HG03342 (cell line): Measurements from ENCODE around the gene FMN1.

ENCODE experiments used
- ATAC-seq: cut with Tn5 transposase; IDR thresholded peaks from one replicate; pipeline ENCODE4 v1.9.1; 2021; ENCODE audit warnings: mild to moderate bottlenecking, moderate library complexity; ENCODE audit not compliant: unreplicated experiment

Gene FMN1

GRCh38 chr15:33155691-33156420, 38.7 kb downstream of the FMN1 start:
- ATAC-seq = no peak

DNA sequence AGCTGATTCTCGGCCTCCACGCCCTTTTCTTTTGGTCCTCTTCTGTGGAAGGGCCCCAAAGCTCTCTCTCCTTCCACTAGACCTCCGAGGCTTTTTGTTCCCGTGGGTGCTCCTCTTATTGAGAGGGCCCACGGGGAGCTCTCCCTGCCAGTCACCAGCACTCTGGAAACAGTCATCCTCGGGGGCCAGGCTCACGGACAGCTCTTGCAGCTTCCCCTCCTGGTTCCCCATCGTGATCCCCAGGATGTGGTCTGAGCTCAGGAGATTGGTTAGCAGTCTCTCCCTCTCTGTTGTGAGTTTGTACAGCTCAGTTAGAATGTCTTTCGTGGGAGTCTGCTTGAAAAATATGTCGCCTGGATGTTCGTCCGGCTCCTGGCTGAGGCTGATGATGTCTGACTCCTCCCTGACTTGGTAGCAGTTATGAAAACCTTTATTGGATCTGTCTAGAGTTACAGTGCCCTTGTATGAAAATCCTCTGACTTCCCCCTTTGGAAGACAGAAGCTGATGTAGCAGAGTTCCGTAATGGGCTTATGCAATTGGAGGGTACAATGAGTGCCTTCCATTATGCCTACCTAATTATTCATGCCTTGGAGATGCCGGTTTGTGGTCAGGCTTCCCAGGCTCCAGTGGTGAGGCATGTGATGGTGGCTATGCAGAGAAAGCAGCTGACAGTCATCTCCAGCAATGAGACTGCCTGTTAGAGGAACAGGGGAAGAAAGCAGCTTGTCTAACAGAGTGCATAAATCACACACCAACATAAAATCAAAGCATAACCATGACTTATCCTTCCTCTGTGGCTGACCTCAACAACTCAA, 40.0 kb downstream of the FMN1 start:
- ATAC-seq = no peak

DNA sequence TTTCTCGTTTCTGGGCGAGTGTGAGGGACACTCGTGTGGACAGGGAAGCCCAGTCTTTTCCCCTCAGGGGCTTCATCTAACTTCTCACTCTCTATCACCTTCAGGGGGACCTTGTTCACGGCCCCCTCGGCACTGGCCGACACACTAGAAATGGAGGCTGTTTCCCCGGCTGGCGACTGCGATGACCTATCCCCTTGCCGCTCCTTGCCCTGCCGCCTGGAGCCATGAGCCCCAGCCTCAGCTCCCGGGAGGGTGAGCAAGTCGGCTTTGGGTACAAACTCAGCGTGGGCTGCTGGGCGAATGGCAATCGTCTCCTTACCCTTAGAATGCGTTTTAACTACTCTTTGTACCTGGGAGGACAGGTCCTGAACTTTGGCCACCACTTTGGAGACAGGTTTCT, 41.0 kb downstream of the FMN1 start:
- no peak for ATAC-seq

DNA sequence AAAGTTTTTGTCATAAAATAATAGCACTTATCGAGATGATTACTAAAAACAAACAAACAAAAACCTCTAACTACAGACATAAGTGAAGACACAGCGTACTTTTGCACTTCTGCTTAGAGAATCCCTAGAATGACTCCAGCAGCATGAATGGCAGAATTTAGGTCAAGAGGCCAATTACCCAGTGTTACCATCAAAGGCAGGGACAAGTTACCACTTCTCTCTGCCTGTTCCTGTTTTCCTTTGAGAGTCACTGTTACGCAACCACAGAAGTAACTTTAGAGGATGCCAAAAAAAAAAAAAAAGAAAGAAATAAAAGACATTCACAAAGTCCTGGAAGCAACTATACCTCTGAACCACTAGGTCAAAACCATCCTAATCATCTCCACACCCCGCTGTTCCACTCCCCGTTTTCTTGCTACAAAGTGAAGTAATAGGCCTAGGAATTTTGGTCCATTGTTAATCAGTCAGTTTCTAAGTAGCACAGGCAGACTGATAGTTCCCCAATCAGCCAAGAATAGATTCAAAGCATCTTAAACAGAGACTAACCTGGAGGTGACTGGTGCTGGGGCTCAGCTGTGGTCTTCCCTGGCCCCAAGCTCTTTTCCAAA, 41.9 kb downstream of the FMN1 start:
- no peak for ATAC-seq

- ATAC-seq = no peak
Measured at GRCh38 chr15:33150971-33151370, 43.5 kb downstream of the FMN1 start.

DNA sequence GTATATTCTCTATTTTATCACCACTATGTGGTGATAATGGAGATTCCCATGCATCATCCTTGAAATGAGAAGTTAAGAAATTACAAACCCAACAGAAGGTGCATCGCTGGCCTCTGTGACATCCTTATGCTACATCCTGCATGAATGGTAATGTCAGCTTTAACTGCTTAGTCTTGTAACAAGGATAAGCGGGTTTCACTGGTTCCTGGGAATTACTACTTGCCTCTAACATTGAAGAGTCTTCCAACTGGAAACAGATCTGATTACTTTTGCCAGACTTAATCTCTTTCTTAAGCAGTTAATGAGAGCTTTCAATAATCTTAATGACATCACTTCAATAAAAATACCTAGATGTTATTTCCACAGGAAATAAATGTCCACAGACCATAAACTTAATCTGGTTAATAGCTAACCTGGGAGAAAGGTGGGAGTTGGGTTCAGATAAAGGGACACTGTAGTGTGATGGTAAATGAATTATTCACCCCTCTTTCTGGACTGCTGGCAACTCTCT, 44.0 kb downstream of the FMN1 start:
- no peak for ATAC-seq

GRCh38 chr15:33149919-33150318, 44.6 kb downstream of the FMN1 start:
- ATAC-seq = no peak

DNA sequence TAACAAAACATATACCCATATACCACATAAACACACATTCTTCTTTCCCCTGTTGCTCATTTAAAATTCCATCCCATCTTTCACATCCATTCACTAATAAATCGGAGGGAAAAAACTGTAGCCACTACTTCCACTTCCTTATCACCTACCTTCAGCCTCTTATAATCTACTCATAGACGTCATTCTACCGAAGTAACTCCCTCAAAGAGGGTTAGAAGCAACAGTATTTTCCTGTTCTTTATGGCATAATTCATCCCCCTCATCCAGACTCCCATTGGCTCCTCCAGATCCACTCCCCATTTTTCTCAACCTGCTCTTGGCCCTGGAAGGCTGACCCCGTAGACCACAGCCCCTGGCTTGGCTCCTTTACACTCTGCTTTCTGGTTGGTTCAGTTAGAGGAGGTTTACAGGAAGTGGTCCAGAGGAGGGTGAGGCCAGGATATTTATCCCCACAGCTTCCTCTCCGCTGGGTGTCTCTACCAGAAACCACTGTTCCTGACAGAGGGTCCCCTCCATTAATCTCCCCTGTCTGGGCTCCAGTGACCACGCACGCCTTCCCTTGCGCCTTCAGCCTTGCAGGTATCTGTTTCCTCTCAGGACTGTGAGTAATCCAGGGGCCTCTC, 46.3 kb downstream of the FMN1 start:
- ATAC-seq = no peak

DNA sequence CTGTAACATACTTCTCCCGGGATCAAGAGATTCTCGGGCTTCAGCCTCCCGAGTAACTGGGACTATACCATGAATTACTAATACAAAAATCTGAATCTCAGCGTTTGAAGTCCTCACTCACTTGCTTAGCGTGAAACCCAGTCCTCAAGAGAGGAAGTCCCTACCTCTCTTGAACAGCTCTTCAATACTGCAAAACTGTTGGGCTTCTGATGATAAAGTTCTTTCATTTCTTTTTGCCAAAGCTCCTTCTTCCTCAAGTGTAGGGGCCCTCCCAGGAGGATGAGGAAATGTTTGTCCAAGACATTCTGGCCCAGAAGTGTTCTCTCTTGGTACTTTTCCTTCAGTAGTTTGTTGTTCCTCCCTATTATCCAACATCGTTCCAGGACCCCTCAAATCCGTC, 48.5 kb downstream of the FMN1 start:
- ATAC-seq = no peak

DNA sequence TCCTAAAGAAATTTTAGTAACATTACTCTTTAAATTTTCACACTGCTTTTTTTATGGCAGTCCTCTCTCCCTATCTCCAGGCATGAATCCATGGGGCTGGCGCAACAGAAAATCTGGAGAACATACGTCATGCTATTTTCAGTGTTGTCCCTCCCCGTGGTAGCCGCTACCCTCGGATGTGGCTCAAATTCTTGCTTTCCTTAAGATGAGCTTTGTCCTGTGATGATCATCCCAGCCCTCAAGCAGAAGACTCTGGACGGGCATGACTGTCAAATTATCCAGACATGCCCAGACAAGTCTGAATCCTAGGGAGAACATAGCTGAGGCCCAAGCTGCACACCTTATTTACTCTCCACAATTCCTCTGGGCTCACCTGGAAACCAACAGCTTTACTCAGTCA, 49.1 kb downstream of the FMN1 start:
- no peak for ATAC-seq

- ATAC-seq = no peak
Measured at GRCh38 chr15:33142708-33143107, 51.8 kb downstream of the FMN1 start.

DNA sequence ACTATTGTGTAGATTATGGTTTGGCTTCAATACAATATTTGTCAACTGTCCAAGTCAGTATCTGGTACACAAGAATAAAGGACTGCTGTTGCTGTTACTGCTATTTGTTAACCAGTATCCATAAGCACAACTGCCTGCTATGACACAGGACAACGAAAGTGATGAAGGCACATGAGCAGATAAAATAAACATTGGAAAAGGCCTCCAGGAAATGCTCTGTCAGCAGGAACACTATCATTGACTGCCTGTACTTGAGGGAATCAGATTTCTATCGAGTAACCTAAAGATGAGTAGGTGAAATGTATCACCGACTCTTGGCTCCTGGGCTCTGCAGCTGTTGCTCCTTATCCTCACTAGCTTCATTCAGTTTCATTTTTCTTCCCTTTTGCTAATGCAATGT, 56.5 kb downstream of the FMN1 start:
- ATAC-seq = no peak

DNA sequence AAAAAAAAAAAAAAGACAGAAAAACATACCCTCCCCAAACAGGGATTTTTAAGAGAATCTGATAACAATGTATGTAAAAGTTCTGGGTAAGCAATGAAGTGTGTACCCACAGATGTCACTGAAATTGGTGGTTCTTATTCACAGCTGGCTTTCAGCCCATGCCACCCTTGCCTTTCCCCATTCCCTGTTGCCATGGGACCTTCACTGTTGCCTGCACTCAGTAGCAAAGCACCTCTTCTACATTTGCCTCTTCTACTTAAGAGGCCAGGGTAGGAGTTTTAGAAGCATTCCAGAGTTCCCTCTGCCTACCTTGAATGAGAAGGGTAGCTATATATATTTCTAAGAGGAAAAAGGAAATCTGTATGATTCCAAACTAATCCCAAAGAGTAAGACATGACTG, 57.4 kb downstream of the FMN1 start:
- no peak for ATAC-seq

- no peak for ATAC-seq
Measured at GRCh38 chr15:33136353-33136752, 58.2 kb downstream of the FMN1 start.

- ATAC-seq = no peak
Measured at GRCh38 chr15:33135355-33135781, 59.1 kb downstream of the FMN1 start.

DNA sequence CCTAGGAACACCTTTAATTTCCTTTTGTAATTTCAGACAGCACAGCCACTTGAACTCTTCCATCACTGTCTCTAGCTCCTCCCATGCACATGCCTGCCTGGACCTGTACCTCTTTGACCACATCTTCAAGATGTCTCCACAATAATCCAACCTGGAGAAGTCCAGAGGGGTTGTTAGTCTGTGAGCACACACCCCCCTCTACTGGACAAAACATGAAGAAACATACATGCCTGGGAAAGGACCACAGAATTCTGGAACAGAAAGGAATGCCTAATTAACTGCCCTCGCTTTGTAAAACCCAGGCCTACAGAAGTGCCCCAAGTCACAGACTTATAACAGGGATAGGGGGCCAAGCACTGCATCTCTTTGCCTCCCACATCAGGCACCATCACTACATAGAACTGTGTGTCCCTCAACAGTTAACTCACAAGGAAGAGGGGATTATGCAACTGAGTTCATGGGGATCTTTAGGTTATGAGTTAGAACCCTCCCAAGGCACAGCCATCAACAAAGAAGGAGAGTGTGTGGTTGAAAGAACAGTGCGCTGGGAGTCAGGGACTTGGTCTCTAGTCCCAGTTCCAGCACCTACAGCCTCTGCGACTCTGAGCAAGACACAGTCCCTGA, 61.7 kb downstream of the FMN1 start:
- ATAC-seq = no peak

- no peak for ATAC-seq
Measured at GRCh38 chr15:33132233-33132580, 62.3 kb downstream of the FMN1 start.

- no peak for ATAC-seq
Measured at GRCh38 chr15:33131552-33132232, 62.8 kb downstream of the FMN1 start.

DNA sequence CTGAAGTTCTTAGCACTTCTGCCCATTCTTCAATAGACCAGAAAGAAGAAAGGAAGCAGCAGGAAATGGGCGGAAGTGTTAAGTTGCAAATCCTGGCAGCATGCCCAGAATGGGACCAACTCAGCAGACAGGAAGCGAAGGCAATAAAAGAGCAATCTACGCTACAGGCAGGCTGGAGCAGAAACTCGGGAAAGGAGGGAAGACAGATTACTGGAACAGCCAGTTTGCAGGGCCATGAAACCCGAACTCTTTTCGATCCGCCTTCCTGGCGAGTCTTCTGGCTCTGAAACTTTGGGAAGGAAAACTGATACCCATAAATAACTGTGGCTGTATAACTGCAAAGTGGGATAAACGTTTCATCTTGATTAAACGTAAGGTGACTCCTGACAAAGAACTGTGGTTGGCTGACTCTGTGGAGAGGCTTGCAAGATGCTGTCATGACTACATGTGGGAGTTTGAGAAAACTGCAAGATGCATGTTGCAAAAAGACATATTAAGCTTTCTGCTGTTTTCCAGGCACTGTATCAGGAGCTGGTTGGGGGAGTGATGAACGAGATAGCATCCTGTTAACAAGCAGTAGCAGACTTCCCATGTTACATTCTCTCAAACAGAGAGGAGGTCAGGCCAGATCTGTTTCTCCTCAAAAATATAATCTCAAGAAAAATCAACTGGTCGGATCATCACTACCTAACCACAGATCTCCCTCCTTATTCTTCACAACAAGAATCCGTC, 67.8 kb downstream of the FMN1 start:
- no peak for ATAC-seq
